NCI-H69 (cell line): Measurements from ENCODE around the gene PMS1.

ENCODE experiments used
- DNase-seq: peaks from one replicate; lab custom pipeline; 2025; lab: John Stamatoyannopoulos, UW

The PMS1 gene

GRCh38 chr2:189865826-189866225, 81.6 kb downstream of the PMS1 start:
- no peak for DNase-seq

GRCh38 chr2:189866296-189866695, 82.0 kb downstream of the PMS1 start:
- no peak for DNase-seq

GRCh38 chr2:189868896-189869295, 84.6 kb downstream of the PMS1 start:
- DNase-seq = no peak

GRCh38 chr2:189870381-189871085, 86.3 kb downstream of the PMS1 start:
- DNase-seq = no peak

- no peak for DNase-seq
Observed at GRCh38 chr2:189873696-189874095, 89.4 kb downstream of the PMS1 start.

- no peak for DNase-seq
Observed at GRCh38 chr2:189874586-189875320, 90.5 kb downstream of the PMS1 start.

- DNase-seq = no peak
Observed at GRCh38 chr2:189876271-189876670, 92.0 kb downstream of the PMS1 start.

GRCh38 chr2:189879716-189880081, 95.4 kb downstream of the PMS1 start:
- DNase-seq = no peak

GRCh38 chr2:189880429-189880828, 96.2 kb downstream of the PMS1 start:
- no peak for DNase-seq

GRCh38 chr2:189880832-189881492, 96.7 kb downstream of the PMS1 start:
- no peak for DNase-seq

- no peak for DNase-seq
Observed at GRCh38 chr2:189885368-189885767, 101.1 kb downstream of the PMS1 start.

GRCh38 chr2:189892546-189893294, 108.5 kb downstream of the PMS1 start:
- DNase-seq = peak; percentile 45

GRCh38 chr2:189896809-189897208, 112.6 kb downstream of the PMS1 start:
- no peak for DNase-seq

- no peak for DNase-seq
Observed at GRCh38 chr2:189899101-189899500, 114.9 kb downstream of the PMS1 start.

- DNase-seq = no peak
Observed at GRCh38 chr2:189900726-189901125, 116.5 kb downstream of the PMS1 start.

GRCh38 chr2:189901664-189902063, 117.4 kb downstream of the PMS1 start:
- no peak for DNase-seq

- no peak for DNase-seq
Observed at GRCh38 chr2:189913821-189914220, 129.6 kb downstream of the PMS1 start.

- no peak for DNase-seq
Observed at GRCh38 chr2:189916651-189917050, 132.4 kb downstream of the PMS1 start.
